ENCODE data around the gene MILR1. TPM values are rescaled to one million over a fixed set of nuclear protein-coding genes. Genes with fewer than 3 reads are reported as not detected.

MILR1 gene
- total RNA-seq, 1 experiment from 2014 or later, result 13.3 TPM

- Histone ChIP-seq H3K4me1 (ENCODE audit: insufficient read depth, low read length) (peaks cover 41% of the 10 kb centered on the region), H3K79me2 (ENCODE audit: low read length) (peaks cover 89% of the 10 kb centered on the region), H4K20me1 (ENCODE audit: low read length) (peaks cover 62% of the 10 kb centered on the region), H3F3A (ENCODE audit: low read length, unreplicated experiment) (peaks cover 24% of the 10 kb centered on the region), H3K4me3 (ENCODE audit: low read length) (peak within 1 kb of the TSS; percentile 86), H2AFZ (ENCODE audit: low read length) (peak within 1 kb of the TSS; percentile 90), H3K4me2 (ENCODE audit: low read length) (peak within 1 kb of the TSS; percentile 91), H3K36me3 (ENCODE audit: low read depth, low read length) (peaks cover 56% of the 10 kb centered on the region), H3K27ac (ENCODE audit: low read length) (peak within 1 kb of the TSS; percentile 90), H3K27me3 (ENCODE audit: low read length) (no peaks in the 10 kb centered on the region), H3K9me2 (replicated peaks; ENCODE audit: low read length) (no peaks in the 10 kb centered on the region), H3K9me3 (ENCODE audit: low read length) (no peaks in the 10 kb centered on the region), H3K9ac (ENCODE audit: low read length) (peak within 1 kb of the TSS; percentile 97)
- ATAC-seq (peak; percentile 72), DNase-seq (peak; percentile 99)
- TF ChIP-seq EZH2phosphoT487 (IDR thresholded peaks at IDR 0.05; ENCODE audit: borderline replicate concordance, low read length), result no peak
- TF ChIP-seq EZH2 (IDR thresholded peaks at IDR 0.05; ENCODE audit: low read length, unreplicated experiment), result no peak
- TF ChIP-seq CTCF (conservative IDR thresholded peaks at IDR 0.05; ENCODE audit: low read depth, low read length), result no peak
- intact Hi-C loops (cut with micrococcal nuclease), result loop anchor here (1.0 to 5.0 kb wide), 2 partner anchors 9 to 141 kb away; partner anchors contain the start of gene POLG2
- no TSS peak for BruUV-seq (replicated peaks)
- ChIA-PET POLR2A (ENCODE audit: unreplicated experiment) (interaction anchor here (0.6 to 2.4 kb wide), 7 partner anchors 10 to 551 kb away, joined by 3 to 50 read pairs (median 3); partner anchors contain the start of gene POLG2), CTCF (interaction anchor here (0.5 to 0.6 kb wide), 2 partner anchors 9 to 226 kb away, joined by 3 to 6 read pairs; partner anchors contain the start of gene POLG2)
Measured at GRCh38 chr17:64506201-64506575, 57.3 kb downstream of the MILR1 start, which contains the start of gene DDX5. TSS of gene DDX5 (minus strand) at chr17:64506289. CDS start at chr17:64506119, 170 bp downstream.

DNA sequence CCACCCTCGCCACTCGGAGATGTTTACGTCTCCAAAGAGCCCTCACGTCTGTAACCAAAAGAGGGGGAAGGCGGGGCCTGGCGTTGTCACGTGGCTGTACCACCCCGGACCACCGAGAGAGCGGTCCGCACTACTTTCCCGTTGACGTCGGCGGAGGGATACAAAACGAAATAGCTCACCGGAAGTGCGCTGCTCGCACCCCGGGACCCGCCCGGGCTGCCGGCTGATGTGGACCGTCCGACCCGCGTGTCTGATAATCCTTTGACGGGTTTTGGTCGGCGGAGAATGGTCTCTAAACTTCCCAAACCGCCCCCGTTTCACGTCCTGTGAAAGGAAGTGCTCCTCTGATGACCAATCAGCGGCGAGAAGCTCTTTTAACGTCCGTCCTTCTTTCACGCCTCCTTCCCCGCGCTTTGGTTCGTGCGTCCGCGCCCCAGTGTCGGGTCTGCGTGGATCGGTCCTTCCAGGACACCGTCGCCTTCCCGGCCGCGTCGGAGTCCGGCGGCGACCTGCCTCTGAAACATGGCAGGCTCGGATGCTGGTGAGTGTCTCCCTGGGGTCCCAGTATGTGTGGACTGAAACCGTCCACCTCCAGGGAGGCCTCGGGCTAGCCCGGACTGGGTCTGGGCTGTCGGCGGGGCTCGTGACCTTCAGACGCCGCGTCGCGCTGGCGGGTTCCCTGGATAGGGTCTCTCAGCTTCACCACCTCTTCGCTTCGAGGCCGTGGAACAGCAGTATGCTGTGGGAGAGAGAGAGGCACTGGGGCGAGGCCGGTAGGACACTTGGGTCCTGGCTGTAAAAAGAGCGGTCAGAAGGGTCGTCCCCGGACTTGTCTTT lies 57.9 kb downstream of the MILR1 start, which contains the start of gene CEP95:
CEP95 (plus strand) TSS at position 402 of the 837 bp plus-strand sequence; CDS start at position 523, 121 bp downstream.
- Histone ChIP-seq H3F3A (ENCODE audit: low read length, unreplicated experiment) (peaks cover 18% of the 10 kb centered on the region), H3K4me2 (ENCODE audit: low read length) (peak within 1 kb of the TSS; percentile 91), H3K9ac (ENCODE audit: low read length) (peak within 1 kb of the TSS; percentile 97), H3K27me3 (ENCODE audit: low read length) (no peaks in the 10 kb centered on the region), H3K27ac (ENCODE audit: low read length) (peak within 1 kb of the TSS; percentile 90), H3K9me3 (ENCODE audit: low read length) (no peaks in the 10 kb centered on the region), H3K79me2 (ENCODE audit: low read length) (peaks cover 83% of the 10 kb centered on the region), H3K4me1 (ENCODE audit: insufficient read depth, low read length) (peaks cover 35% of the 10 kb centered on the region), H3K9me2 (replicated peaks; ENCODE audit: low read length) (no peaks in the 10 kb centered on the region), H3K36me3 (ENCODE audit: low read depth, low read length) (peaks cover 51% of the 10 kb centered on the region), H4K20me1 (ENCODE audit: low read length) (peaks cover 56% of the 10 kb centered on the region), H3K4me3 (ENCODE audit: low read length) (peak within 1 kb of the TSS; percentile 86), H2AFZ (ENCODE audit: low read length) (peak within 1 kb of the TSS; percentile 90)
- intact Hi-C loops (cut with micrococcal nuclease), result loop anchor here (1.0 to 5.0 kb wide), 3 partner anchors 9 to 231 kb away; partner anchors contain the start of gene POLG2
- ChIA-PET POLR2A (ENCODE audit: unreplicated experiment) (interaction anchor here (0.6 to 2.4 kb wide), 8 partner anchors 10 to 550 kb away, joined by 3 to 50 read pairs (median 4); partner anchors contain the start of gene POLG2), CTCF (interaction anchor here (0.5 to 0.6 kb wide), 2 partner anchors 10 to 226 kb away, joined by 3 to 6 read pairs; partner anchors contain the start of gene POLG2)
- ATAC-seq, result peak; percentile 66
- BruUV-seq (replicated peaks), result no TSS peak
- TF ChIP-seq EZH2 (IDR thresholded peaks at IDR 0.05; ENCODE audit: low read length, unreplicated experiment), result no peak
- no peak for TF ChIP-seq CTCF (conservative IDR thresholded peaks at IDR 0.05; ENCODE audit: low read depth, low read length)
- TF ChIP-seq EZH2phosphoT487 (IDR thresholded peaks at IDR 0.05; ENCODE audit: borderline replicate concordance, low read length), result no peak
- DNase-seq, result peak; percentile 96
